H1 (cell line): Measurements from ENCODE around the gene TECR. TPM values are rescaled to one million over a fixed set of nuclear protein-coding genes. Genes with fewer than 3 reads are reported as not detected.

Experiments
- CTCF ChIA-PET: fragments of 300-600 bp; sonication (Branson Sonifier 250); formaldehyde crosslinking; loops from one replicate; lab custom pipeline; 2021; ENCODE audit not compliant: partially characterized antibody; lab: Charles Lee
- POLR2A ChIA-PET: fragments of 300-600 bp; sonication (Branson Sonifier 250); formaldehyde crosslinking; loops from one replicate; lab custom pipeline; 2021; ENCODE audit warnings: inconsistent platforms; ENCODE audit not compliant: partially characterized antibody; lab: Charles Lee
- DNase-seq, 2 experiments: peaks; one replicate each; pipeline versions ENCODE4 v3.0.0 to v3.0.0-alpha.2; 2010 to 2022; ENCODE audit warnings: low spot score in 2 of 2, low read depth in 1 of 2, mixed read lengths in 1 of 2
- FAIRE-seq: peaks from 2 replicates; lab custom pipeline; 2011; peaks lifted over from hg19 to GRCh38; lab: Jason Lieb, UNC
- H2AFZ ChIP-seq: 2 replicates; pipeline ENCODE4 v1.8.1; 2012; ENCODE audit warnings: low read length, inconsistent platforms
- H2AK5ac ChIP-seq: 2 replicates; pipeline ENCODE4 v1.6.1; 2013; ENCODE audit warnings: low read depth, low read length
- H2BK120ac ChIP-seq: replicated peaks from 2 replicates; pipeline ENCODE3; 2013; ENCODE audit warnings: low read depth, low read length, inconsistent platforms
- H2BK12ac ChIP-seq: 2 replicates; pipeline ENCODE4 v1.6.1; 2013; ENCODE audit warnings: low read depth, low read length
- H2BK15ac ChIP-seq: 2 replicates; pipeline ENCODE4 v1.6.1; 2013; ENCODE audit warnings: low read length
- H2BK20ac ChIP-seq: 2 replicates; pipeline ENCODE4 v1.6.1; 2013; ENCODE audit warnings: low read length
- H2BK5ac ChIP-seq: 2 replicates; pipeline ENCODE4 v1.6.1; 2013; ENCODE audit warnings: low read depth, low read length
- H3K14ac ChIP-seq: 2 replicates; pipeline ENCODE4 v1.6.1; 2013; ENCODE audit warnings: inconsistent platforms; ENCODE audit not compliant: insufficient read length
- H3K18ac ChIP-seq: 2 replicates; pipeline ENCODE4 v1.6.1; 2013; ENCODE audit warnings: low read length; ENCODE audit errors: extremely low read depth
- H3K23ac ChIP-seq: 2 replicates; pipeline ENCODE4 v1.6.1; 2013; ENCODE audit warnings: inconsistent platforms; ENCODE audit not compliant: insufficient read length
- H3K23me2 ChIP-seq: 2 replicates; pipeline ENCODE4 v1.6.1; 2013; ENCODE audit warnings: low read depth, low read length
- H3K27ac ChIP-seq: 2 replicates; pipeline ENCODE4 v1.6.1; 2011; ENCODE audit warnings: low read depth, low read length, inconsistent platforms
- H3K27me3 ChIP-seq, 4 experiments: replicated peaks in 1 of 4; 1 replicate in 1 of 4; 2 replicates in 3 of 4; pipeline versions ENCODE4 v1.6.1 to v1.8.1; 2011 to 2013; ENCODE audit warnings: low read length in 3 of 4, mild to moderate bottlenecking in 3 of 4, inconsistent platforms in 2 of 4, mixed read lengths in 2 of 4, moderate library complexity in 1 of 4; ENCODE audit not compliant: control insufficient read depth in 3 of 4, insufficient read depth in 3 of 4; ENCODE audit errors: extremely low read depth in 1 of 4
- H3K36me3 ChIP-seq, 4 experiments: 2 replicates each; pipeline versions ENCODE4 v1.6.1 to v1.8.1; 2011 to 2013; ENCODE audit warnings: mild to moderate bottlenecking in 4 of 4, low read length in 3 of 4, moderate library complexity in 2 of 4, control low read depth in 1 of 4, inconsistent platforms in 1 of 4; ENCODE audit not compliant: insufficient read depth in 4 of 4, control insufficient read depth in 2 of 4
- H3K4ac ChIP-seq: replicated peaks from 2 replicates; pipeline ENCODE3; 2013; ENCODE audit warnings: low read length, low read depth, mixed read lengths, inconsistent platforms; ENCODE audit not compliant: insufficient read length
- H3K4me1 ChIP-seq, 4 experiments: replicated peaks in 1 of 4; 1 replicate in 1 of 4; 2 replicates in 3 of 4; pipeline versions ENCODE4 v1.6.1 to v1.8.1; 2011 to 2013; ENCODE audit warnings: low read length in 3 of 4, inconsistent platforms in 2 of 4, mixed read lengths in 1 of 4; ENCODE audit not compliant: insufficient read depth in 4 of 4, control insufficient read depth in 3 of 4
- H3K4me2 ChIP-seq, 2 experiments: 2 replicates each; pipeline versions ENCODE4 v1.6.1 to v1.8.1; 2011 to 2013; ENCODE audit warnings: low read depth in 2 of 2, low read length in 2 of 2, control low read depth in 1 of 2, inconsistent platforms in 1 of 2, mild to moderate bottlenecking in 1 of 2; ENCODE audit not compliant: insufficient read depth in 1 of 2
- H3K4me3 ChIP-seq, 4 experiments: fragments of 200-600, 300-600 bp in 1 of 4; sonication (generic), shearing (Covaris generic), sonication (Bioruptor Twin) in 1 of 4; 2 replicates each; pipeline versions ENCODE4 v1.5.1 to v1.8.1; 2011 to 2016; ENCODE audit warnings: low read length in 4 of 4, low read depth in 3 of 4, control low read depth in 2 of 4, inconsistent platforms in 2 of 4, mild to moderate bottlenecking in 2 of 4, mixed read lengths in 1 of 4, moderate library complexity in 1 of 4; ENCODE audit not compliant: insufficient read depth in 2 of 4; ENCODE audit errors: extremely low read depth in 1 of 4
- H3K56ac ChIP-seq: replicated peaks from 2 replicates; pipeline ENCODE3; 2013; ENCODE audit warnings: low read depth, mild to moderate bottlenecking, mixed read lengths, low read length, inconsistent platforms; ENCODE audit not compliant: insufficient read length
- H3K79me1 ChIP-seq: 2 replicates; pipeline ENCODE4 v1.6.1; 2013; ENCODE audit warnings: low read depth, low read length, control low read depth
- H3K79me2 ChIP-seq, 2 experiments: 2 replicates each; pipeline versions ENCODE4 v1.6.1 to v1.8.1; 2012 to 2013; ENCODE audit warnings: low read length in 2 of 2, mild to moderate bottlenecking in 2 of 2, inconsistent platforms in 1 of 2; ENCODE audit not compliant: insufficient read depth in 2 of 2, control insufficient read depth in 1 of 2
- H3K9ac ChIP-seq, 4 experiments: replicated peaks in 1 of 4; 1 replicate in 1 of 4; 2 replicates in 3 of 4; pipeline versions ENCODE4 v1.6.1 to v1.8.1; 2011 to 2013; ENCODE audit warnings: low read depth in 3 of 4, low read length in 3 of 4, control low read depth in 2 of 4, mild to moderate bottlenecking in 2 of 4, moderate library complexity in 2 of 4, inconsistent platforms in 1 of 4; ENCODE audit errors: extremely low read depth in 1 of 4
- H3K9me3 ChIP-seq, 2 experiments: 2 replicates each; pipeline versions ENCODE4 v1.6.1 to v1.8.1; 2012 to 2013; ENCODE audit warnings: mild to moderate bottlenecking in 2 of 2, moderate library complexity in 2 of 2, control low read depth in 1 of 2, inconsistent platforms in 1 of 2, low read depth in 1 of 2, low read length in 1 of 2, mixed read lengths in 1 of 2; ENCODE audit not compliant: insufficient read depth in 2 of 2
- H4K20me1 ChIP-seq, 2 experiments: replicated peaks in 1 of 2; 2 replicates each; pipeline versions ENCODE3 to v1.8.1; 2011 to 2013; ENCODE audit warnings: inconsistent platforms in 2 of 2, low read length in 2 of 2, mild to moderate bottlenecking in 1 of 2; ENCODE audit not compliant: insufficient read depth in 2 of 2, control insufficient read depth in 1 of 2
- H4K5ac ChIP-seq: 2 replicates; pipeline ENCODE4 v1.6.1; 2013; ENCODE audit warnings: low read length, low read depth, mixed read lengths, inconsistent platforms; ENCODE audit not compliant: insufficient read length
- H4K8ac ChIP-seq: 2 replicates; pipeline ENCODE4 v1.8.0; 2013; ENCODE audit warnings: mild to moderate bottlenecking, moderate library complexity, low read length, inconsistent platforms; ENCODE audit not compliant: insufficient read depth; ENCODE audit errors: extremely low read depth
- H4K91ac ChIP-seq: replicated peaks from 2 replicates; pipeline ENCODE3; 2013; ENCODE audit warnings: low read length, mixed read lengths, inconsistent platforms; ENCODE audit not compliant: insufficient read length
- BACH1 ChIP-seq: IDR thresholded peaks from 2 replicates; pipeline ENCODE4 v1.6.1; 2012; ENCODE audit warnings: low read length, improper control_type of control experiment
- JUND ChIP-seq: IDR thresholded peaks from 2 replicates; pipeline ENCODE4 v1.6.1; 2011; ENCODE audit warnings: mild to moderate bottlenecking, improper control_type of control experiment, low read length
- RAD21 ChIP-seq, 2 experiments: IDR thresholded peaks in 1 of 2; conservative IDR thresholded peaks in 1 of 2; 2 replicates each; pipeline ENCODE4 v1.6.1; 2011; ENCODE audit warnings: low read depth in 2 of 2, low read length in 2 of 2, improper control_type of control experiment in 1 of 2, inconsistent platforms in 1 of 2, mild to moderate bottlenecking in 1 of 2, moderate library complexity in 1 of 2
- SAP30 ChIP-seq: fragments of 300-600 bp; sonication (generic); IDR thresholded peaks from 2 replicates; pipeline ENCODE4 v1.7.1; 2012; ENCODE audit warnings: low read length, moderate library complexity, mild to moderate bottlenecking, inconsistent platforms; ENCODE audit not compliant: insufficient read depth, insufficient replicate concordance
- SIRT6 ChIP-seq: IDR thresholded peaks from one replicate; pipeline ENCODE4 v1.7.1; 2012; ENCODE audit warnings: low read length, inconsistent platforms
- TAF1 ChIP-seq: IDR thresholded peaks from 2 replicates; pipeline ENCODE4 v1.6.1; 2011; ENCODE audit warnings: mild to moderate bottlenecking, low read depth, low read length
- TEAD4 ChIP-seq: IDR thresholded peaks from 2 replicates; pipeline ENCODE4 v1.6.1; 2012; ENCODE audit warnings: low read depth, low read length, inconsistent platforms, mixed read lengths
- YY1 ChIP-seq: IDR thresholded peaks from 2 replicates; pipeline ENCODE4 v1.6.1; 2011; ENCODE audit warnings: low read depth, mild to moderate bottlenecking, low read length
- WGBS, 2 experiments: shearing (Covaris generic) in 1 of 2; methylation state at CpG; one replicate each; pipeline versions ENCODE4 v1.1.6 to v1.1.7; 2013 to 2015; ENCODE audit warnings: low lambda C conversion rate in 2 of 2, mixed read lengths in 2 of 2, inconsistent platforms in 1 of 2, low coverage in 1 of 2, missing lambda C conversion rate in 1 of 2; ENCODE audit not compliant: insufficient replicate concordance in 2 of 2, insufficient coverage in 1 of 2, insufficient read length in 1 of 2; ENCODE audit errors: extremely low coverage in 1 of 2, missing lambda C conversion rate in 1 of 2; 5-methylcytosine and 5-hydroxymethylcytosine counted together
- polyA plus RNA-seq, 7 experiments: library from polyadenylated mRNA; depleted of rRNA in 3 of 7; stranded (reverse) in 5 of 7; unstranded in 2 of 7; fragments of >200 nt in 5 of 7; fragments of 200-250 nt in 2 of 7; gene quantifications; 1 replicate in 5 of 7; 2 replicates in 1 of 7; 4 replicates in 1 of 7; pipeline versions ENCODE4 v1.2.1 to v1.2.3, GENCODE V29; 2011 to 2013; ENCODE audit warnings: missing spikeins in 2 of 7, mixed read lengths in 2 of 7
- total RNA-seq: library from RNA; stranded (reverse); fragmentation: NEBNext Ultra II Directional; extraction: Animal tissue kit (Norgen Biotek cat#: 25700); gene quantifications from 2 replicates; pipeline ENCODE4 v1.2.1, GENCODE V29; 2021
- TF ChIP-seq, protein P1 (sequence below), 3 experiments: IDR thresholded peaks; 1 replicate in 2 of 3; 2 replicates in 1 of 3; pipeline versions ENCODE4 v1.5.1 to v1.6.1; 2011; ENCODE audit warnings: low read length in 3 of 3, mild to moderate bottlenecking in 3 of 3, inconsistent platforms in 2 of 3, low read depth in 1 of 3, moderate library complexity in 1 of 3; ENCODE audit not compliant: insufficient read depth in 1 of 3; ENCODE audit errors: control extremely low read depth in 1 of 3

Gene TECR
- total and polyA plus RNA-seq, 2 of the 8 experiments (the other 6 are each of a cell fraction or from before 2014, with no cell fraction given): 172 to 405 TPM

GRCh38 chr19:14536926-14537692 lies 7.7 kb downstream of the TECR start:
- Histone ChIP-seq H4K5ac (no peak overlapping the region), H2AFZ (no peak overlapping the region), H3K27ac (no peak overlapping the region), H3K56ac (no peak overlapping the region), H3K9me3 (no peaks in the 10 kb centered on the region), H4K91ac (no peak overlapping the region), H2BK120ac (no peak overlapping the region), H3K4me2 (peak overlapping the region; percentile 55 to 72), H3K36me3 (no peaks in the 10 kb centered on the region; a peak in 1 of 8 replicates), H3K79me2 (peaks cover 3 to 46% of the 10 kb centered on the region in 2 experiments; a peak in 3 of 4 replicates), H2BK12ac (no peak overlapping the region), H3K23me2 (no peaks in the 10 kb centered on the region), H3K4me1 (peaks cover 3 to 6% (median 4%) of the 10 kb centered on the region in 4 experiments; a peak in 5 of 7 replicates), H2BK15ac (no peak overlapping the region), H3K18ac (no peak overlapping the region; the same call in 1 of the 2 replicates), H2BK5ac (no peak overlapping the region), H3K4me3 (peak overlapping the region; percentile 33 to 51 (median 38); a peak in 7 of 8 replicates), H3K23ac (no peak overlapping the region), H4K20me1 (peaks cover 3 to 28% of the 10 kb centered on the region in 2 experiments), H3K4ac (no peak overlapping the region), H3K9ac (no peak overlapping the region), H3K14ac (no peak overlapping the region), H3K27me3 (no peaks in the 10 kb centered on the region; a peak in 1 of 7 replicates), H4K8ac (no peak overlapping the region), H2AK5ac (no peak overlapping the region), H3K79me1 (peaks cover 24% of the 10 kb centered on the region), H2BK20ac (no peak overlapping the region)
- WGBS, 2 experiments: 46% methylated on average over 6 of the region's 24 CpGs; no CpG with 5 or more reads in 1 of the 2 experiments
- POLR2A ChIA-PET: interaction anchor here (0.7 to 3.2 kb wide), 5 partner anchors 17 to 52 kb away, joined by 3 to 15 read pairs (median 4); partner anchors contain the start of gene DNAJB1
- peak; percentile 87 to 94 for DNase-seq
- CTCF ChIA-PET: interaction anchor here (1.1 to 6.0 kb wide), 5 partner anchors 14 to 105 kb away, joined by 4 to 18 read pairs (median 4); no protein-coding TSS in a partner anchor
- FAIRE-seq: no peak
- TF ChIP-seq SAP30 (no peak), TAF1 (no peak), SIRT6 (no peak), YY1 (no peak), BACH1 (no peak), JUND (no peak), RAD21 (IDR thresholded peaks at IDR 0.05 in 1 of 2, conservative IDR thresholded peaks at IDR 0.05 in 1 of 2; ENCODE audit: low read depth in 2 of 2, low read length in 2 of 2) (no peak), TEAD4 (no peak)
- TF ChIP-seq, protein P1, sequence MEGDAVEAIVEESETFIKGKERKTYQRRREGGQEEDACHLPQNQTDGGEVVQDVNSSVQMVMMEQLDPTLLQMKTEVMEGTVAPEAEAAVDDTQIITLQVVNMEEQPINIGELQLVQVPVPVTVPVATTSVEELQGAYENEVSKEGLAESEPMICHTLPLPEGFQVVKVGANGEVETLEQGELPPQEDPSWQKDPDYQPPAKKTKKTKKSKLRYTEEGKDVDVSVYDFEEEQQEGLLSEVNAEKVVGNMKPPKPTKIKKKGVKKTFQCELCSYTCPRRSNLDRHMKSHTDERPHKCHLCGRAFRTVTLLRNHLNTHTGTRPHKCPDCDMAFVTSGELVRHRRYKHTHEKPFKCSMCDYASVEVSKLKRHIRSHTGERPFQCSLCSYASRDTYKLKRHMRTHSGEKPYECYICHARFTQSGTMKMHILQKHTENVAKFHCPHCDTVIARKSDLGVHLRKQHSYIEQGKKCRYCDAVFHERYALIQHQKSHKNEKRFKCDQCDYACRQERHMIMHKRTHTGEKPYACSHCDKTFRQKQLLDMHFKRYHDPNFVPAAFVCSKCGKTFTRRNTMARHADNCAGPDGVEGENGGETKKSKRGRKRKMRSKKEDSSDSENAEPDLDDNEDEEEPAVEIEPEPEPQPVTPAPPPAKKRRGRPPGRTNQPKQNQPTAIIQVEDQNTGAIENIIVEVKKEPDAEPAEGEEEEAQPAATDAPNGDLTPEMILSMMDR (IDR thresholded peaks at IDR 0.05; ENCODE audit: control extremely low read depth in 1 of 3, insufficient read depth in 1 of 3, low read depth in 1 of 3, low read length in 3 of 3): no peak
